Sigmoid colon (tissue), 7 donors: Measurements from ENCODE around the gene ZNF431. TPM values are rescaled to one million over a fixed set of nuclear protein-coding genes. Genes with fewer than 3 reads are reported as not detected.
A peak's percentile ranks its signal among the peaks of the same experiment; 100 is the strongest.

Experiments
- DNase-seq: peaks from one replicate; pipeline ENCODE4 v3.0.0-alpha.2; 2019
- H3K27ac ChIP-seq, 4 donors: fragments of 200-600 bp; sonication (generic); one replicate each; pipeline ENCODE4 v1.5.1; 2016 to 2019; ENCODE audit warnings: mild to moderate bottlenecking in 1 of 4
- H3K27me3 ChIP-seq, 3 donors: fragments of 200-600 bp; sonication (generic); one replicate each; pipeline ENCODE4 v1.5.1; 2019; ENCODE audit warnings: mild to moderate bottlenecking in 1 of 3
- H3K36me3 ChIP-seq, 4 donors: fragments of 200-600 bp; sonication (generic); one replicate each; pipeline ENCODE4 v1.5.1; 2016 to 2019
- H3K4me1 ChIP-seq, 4 donors: fragments of 200-600 bp; sonication (generic); one replicate each; pipeline ENCODE4 v1.5.1; 2017 to 2019
- H3K4me3 ChIP-seq, 4 donors: fragments of 200-600 bp; sonication (generic); one replicate each; pipeline ENCODE4 v1.5.1; 2017 to 2019; ENCODE audit warnings: mild to moderate bottlenecking in 2 of 4, moderate library complexity in 1 of 4
- H3K9me3 ChIP-seq, 4 donors: fragments of 200-600 bp in 3 of 4; sonication (generic) in 3 of 4; one replicate each; pipeline versions ENCODE4 v1.5.1 to v1.6.1; 2013 to 2019
- CTCF ChIP-seq, 4 experiments: fragments of 450-650 bp in 3 of 4; fragments of 200-600 bp in 1 of 4; IDR thresholded peaks; one replicate each; pipeline ENCODE4 v1.5.1; 2016 to 2019; ENCODE audit warnings: antibody characterized with exemption in 4 of 4, mild to moderate bottlenecking in 3 of 4, moderate library complexity in 2 of 4
- EP300 ChIP-seq, 4 donors: sonication (generic); formaldehyde crosslinking; IDR thresholded peaks; one replicate each; pipeline ENCODE4 v1.6.1; 2017; ENCODE audit warnings: antibody characterized with exemption in 4 of 4
- POLR2A ChIP-seq, 2 donors: fragments of 450-650 bp; IDR thresholded peaks; one replicate each; pipeline ENCODE4 v1.6.1; 2016; ENCODE audit warnings: antibody characterized with exemption in 2 of 2, mild to moderate bottlenecking in 2 of 2, moderate library complexity in 2 of 2
- POLR2AphosphoS5 ChIP-seq, 4 donors: sonication (generic); formaldehyde crosslinking; IDR thresholded peaks; one replicate each; pipeline ENCODE4 v1.6.1; 2017; ENCODE audit warnings: antibody characterized with exemption in 4 of 4
- WGBS, 2 donors: extraction: QIAGEN DNeasy Blood & Tissue Kit; methylation state at CpG; one replicate each; pipeline ENCODE4 v1.1.7; 2013; 5-methylcytosine and 5-hydroxymethylcytosine counted together
- intact Hi-C: fragments of 100-400 bp; cut with DNase I; formaldehyde crosslinking; loops from one replicate; pipeline ENCODE4 v1.15.1; 2023
- polyA plus RNA-seq, 3 donors: library from polyadenylated mRNA; stranded (reverse); fragments of 200-250 nt; gene quantifications; one replicate each; pipeline ENCODE4 v1.2.3, GENCODE V29; 2013
- total RNA-seq, 4 donors: library from RNA; depleted of rRNA; stranded (reverse); fragments of >200 nt; gene quantifications; one replicate each; pipeline ENCODE4 v1.1.0, GENCODE V29; 2016
- donor health status: healthy with polysubstance abuse.
- donor health status: Bipolar disorder and iron deficiency.
- donor health status: healthy.

ZNF431 gene
- total and polyA plus RNA-seq, 7 donors = 1.2 to 18.6 (median 7.4) TPM

GRCh38 chr19:21147540-21147939 lies 5.7 kb downstream of the ZNF431 start:
- intact Hi-C loops = no loop called here
- Histone ChIP-seq H3K27ac (peak overlapping the region in 1 of 4 donors; percentile 59), H3K27me3 (no peaks in the 10 kb centered on the region), H3K4me3 (no peak overlapping the region), H3K4me1 (peaks cover 0 to 43% (median 14%) of the 10 kb centered on the region in 4 donors), H3K9me3 (no peaks in the 10 kb centered on the region), H3K36me3 (peaks cover 0 to 58% (median 10%) of the 10 kb centered on the region in 4 donors)
- TF ChIP-seq EP300 (IDR thresholded peaks at IDR 0.05) (no peak), POLR2AphosphoS5 (IDR thresholded peaks at IDR 0.05) (no peak), POLR2A (IDR thresholded peaks at IDR 0.05) (no peak), CTCF (IDR thresholded peaks at IDR 0.05) (no peak)
- WGBS, 2 donors = 93 to 94% methylated on average over 1 of the region's 1 CpG
- no peak for DNase-seq

- intact Hi-C loops = no loop called here
- Histone ChIP-seq H3K36me3 (peaks cover 0 to 61% (median 11%) of the 10 kb centered on the region in 4 donors), H3K4me3 (no peak overlapping the region), H3K27me3 (no peaks in the 10 kb centered on the region), H3K9me3 (no peaks in the 10 kb centered on the region), H3K4me1 (peaks cover 0 to 35% (median 7%) of the 10 kb centered on the region in 4 donors), H3K27ac (peak overlapping the region in 2 of 4 donors; percentile 58 to 59)
- TF ChIP-seq POLR2AphosphoS5 (IDR thresholded peaks at IDR 0.05) (peak in 3 of 4 donors; percentile 34 to 58 (median 54)), EP300 (IDR thresholded peaks at IDR 0.05) (no peak)
- no peak for DNase-seq
Measured at GRCh38 chr19:21148681-21149080, 6.8 kb downstream of the ZNF431 start.

- WGBS, 2 donors = 98% methylated on average over 6 of the region's 6 CpGs
- TF ChIP-seq POLR2AphosphoS5 (IDR thresholded peaks at IDR 0.05) (no peak), POLR2A (IDR thresholded peaks at IDR 0.05) (no peak), CTCF (IDR thresholded peaks at IDR 0.05) (no peak), EP300 (IDR thresholded peaks at IDR 0.05) (no peak)
- H3K27me3 ChIP-seq = no peaks in the 10 kb centered on the region
- no peaks in the 10 kb centered on the region for H3K9me3 ChIP-seq
- H3K4me3 ChIP-seq = no peak overlapping the region
- peaks cover 0 to 49% (median 10%) of the 10 kb centered on the region in 4 donors for H3K36me3 ChIP-seq
- no peak for DNase-seq
- intact Hi-C loops = no loop called here
- no peak overlapping the region for H3K27ac ChIP-seq
- H3K4me1 ChIP-seq = peaks cover 0 to 35% (median 7%) of the 10 kb centered on the region in 4 donors
Measured at GRCh38 chr19:21149877-21150276, 8.0 kb downstream of the ZNF431 start.

- Histone ChIP-seq H3K27me3 (no peaks in the 10 kb centered on the region), H3K36me3 (peaks cover 0 to 34% (median 10%) of the 10 kb centered on the region in 4 donors), H3K9me3 (no peaks in the 10 kb centered on the region), H3K4me3 (no peak overlapping the region), H3K27ac (no peak overlapping the region), H3K4me1 (peaks cover 0 to 35% (median 7%) of the 10 kb centered on the region in 4 donors)
- no peak for TF ChIP-seq POLR2A (IDR thresholded peaks at IDR 0.05)
- TF ChIP-seq EP300 (IDR thresholded peaks at IDR 0.05) = no peak
- TF ChIP-seq POLR2AphosphoS5 (IDR thresholded peaks at IDR 0.05) = no peak
- DNase-seq = no peak
- intact Hi-C loops = no loop called here
- WGBS, 2 donors = 100% methylated on average over 1 of the region's 1 CpG
Measured at GRCh38 chr19:21151460-21151859, 9.6 kb downstream of the ZNF431 start.

- H3K27me3 ChIP-seq = no peaks in the 10 kb centered on the region
- TF ChIP-seq CTCF (IDR thresholded peaks at IDR 0.05) (no peak), EP300 (IDR thresholded peaks at IDR 0.05) (no peak), POLR2AphosphoS5 (IDR thresholded peaks at IDR 0.05) (no peak), POLR2A (IDR thresholded peaks at IDR 0.05) (no peak)
- peaks cover 0 to 8% (median 0%) of the 10 kb centered on the region in 4 donors for H3K36me3 ChIP-seq
- H3K27ac ChIP-seq = no peak overlapping the region
- peaks cover 0 to 5% (median 0%) of the 10 kb centered on the region in 4 donors for H3K9me3 ChIP-seq
- no peak overlapping the region for H3K4me3 ChIP-seq
- intact Hi-C loops = no loop called here
- peaks cover 0 to 14% (median 5%) of the 10 kb centered on the region in 4 donors for H3K4me1 ChIP-seq
- 93 to 96% methylated on average over 1 of the region's 1 CpG for WGBS, 2 donors
- DNase-seq = no peak
Measured at GRCh38 chr19:21158523-21159135, 16.8 kb downstream of the ZNF431 start.
